ENCODE measurements around the gene FBXO42.

- TF ChIP-seq, protein P1, sequence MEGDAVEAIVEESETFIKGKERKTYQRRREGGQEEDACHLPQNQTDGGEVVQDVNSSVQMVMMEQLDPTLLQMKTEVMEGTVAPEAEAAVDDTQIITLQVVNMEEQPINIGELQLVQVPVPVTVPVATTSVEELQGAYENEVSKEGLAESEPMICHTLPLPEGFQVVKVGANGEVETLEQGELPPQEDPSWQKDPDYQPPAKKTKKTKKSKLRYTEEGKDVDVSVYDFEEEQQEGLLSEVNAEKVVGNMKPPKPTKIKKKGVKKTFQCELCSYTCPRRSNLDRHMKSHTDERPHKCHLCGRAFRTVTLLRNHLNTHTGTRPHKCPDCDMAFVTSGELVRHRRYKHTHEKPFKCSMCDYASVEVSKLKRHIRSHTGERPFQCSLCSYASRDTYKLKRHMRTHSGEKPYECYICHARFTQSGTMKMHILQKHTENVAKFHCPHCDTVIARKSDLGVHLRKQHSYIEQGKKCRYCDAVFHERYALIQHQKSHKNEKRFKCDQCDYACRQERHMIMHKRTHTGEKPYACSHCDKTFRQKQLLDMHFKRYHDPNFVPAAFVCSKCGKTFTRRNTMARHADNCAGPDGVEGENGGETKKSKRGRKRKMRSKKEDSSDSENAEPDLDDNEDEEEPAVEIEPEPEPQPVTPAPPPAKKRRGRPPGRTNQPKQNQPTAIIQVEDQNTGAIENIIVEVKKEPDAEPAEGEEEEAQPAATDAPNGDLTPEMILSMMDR (IDR thresholded peaks at IDR 0.05; ENCODE audit: insufficient read depth, low read depth, low read length): no peak
- TF ChIP-seq EZH2 (IDR thresholded peaks at IDR 0.05; ENCODE audit: insufficient read depth, low read length): no peak
These were observed 27.8 kb downstream of the FBXO42 start for GRCh38 chr1:16324456-16324890.

Data from astrocyte (in vitro differentiated cells and primary cell).